ENCODE measurements around the gene JMJD8.

The JMJD8 gene

GRCh38 chr16:709566-710499 lies 25.7 kb upstream of the JMJD8 start:
- no peak overlapping the region for H3K27ac Mint-ChIP-seq
- H3K36me3 Mint-ChIP-seq (ENCODE audit: insufficient read depth), result peaks cover 2% of the 10 kb centered on the region
- peaks cover 28 to 54% of the 10 kb centered on the region in 2 donors for H3K27me3 Mint-ChIP-seq
- no peak overlapping the region for H3K4me3 Mint-ChIP-seq
- no peak for DNase-seq
- H3K9me3 Mint-ChIP-seq, result no peaks in the 10 kb centered on the region
- peaks cover 0 to 9% of the 10 kb centered on the region in 2 donors for H3K4me1 Mint-ChIP-seq (ENCODE audit: low read depth in 2 of 2)
- ATAC-seq (replicated peaks), result no peak

- Mint-ChIP-seq H3K9me3 (no peaks in the 10 kb centered on the region), H3K4me1 (ENCODE audit: low read depth in 2 of 2) (peaks cover 0 to 9% of the 10 kb centered on the region in 2 donors), H3K27me3 (peaks cover 28 to 62% of the 10 kb centered on the region in 2 donors), H3K4me3 (no peak overlapping the region), H3K36me3 (ENCODE audit: insufficient read depth) (peaks cover 6% of the 10 kb centered on the region), H3K27ac (no peak overlapping the region)
- DNase-seq (no peak), ATAC-seq (replicated peaks) (no peak)
Measured at GRCh38 chr16:708959-709358, 24.8 kb upstream of the JMJD8 start.

GRCh38 chr16:708019-708418 lies 23.9 kb upstream of the JMJD8 start:
- no peak for ATAC-seq (replicated peaks)
- peaks cover 6% of the 10 kb centered on the region for H3K36me3 Mint-ChIP-seq (ENCODE audit: insufficient read depth)
- no peak overlapping the region for H3K4me3 Mint-ChIP-seq
- peaks cover 29 to 65% of the 10 kb centered on the region in 2 donors for H3K27me3 Mint-ChIP-seq
- H3K9me3 Mint-ChIP-seq, result no peaks in the 10 kb centered on the region
- no peak for DNase-seq
- H3K4me1 Mint-ChIP-seq (ENCODE audit: low read depth in 2 of 2), result peaks cover 0 to 9% of the 10 kb centered on the region in 2 donors
- H3K27ac Mint-ChIP-seq, result no peak overlapping the region

- no peak for DNase-seq
- no peak overlapping the region for H3K27ac Mint-ChIP-seq
- H3K9me3 Mint-ChIP-seq, result no peaks in the 10 kb centered on the region
- H3K36me3 Mint-ChIP-seq (ENCODE audit: insufficient read depth), result peaks cover 9% of the 10 kb centered on the region
- H3K4me1 Mint-ChIP-seq (ENCODE audit: low read depth in 2 of 2), result peaks cover 0 to 5% of the 10 kb centered on the region in 2 donors
- H3K4me3 Mint-ChIP-seq, result peak overlapping the region in 1 of 2 donors; percentile 27
- no peak for ATAC-seq (replicated peaks)
- H3K27me3 Mint-ChIP-seq, result peaks cover 38 to 75% of the 10 kb centered on the region in 2 donors
Measured at GRCh38 chr16:707062-707538, 23.0 kb upstream of the JMJD8 start.

- DNase-seq (no peak), ATAC-seq (replicated peaks) (no peak)
- peaks cover 0 to 5% of the 10 kb centered on the region in 2 donors for H3K4me1 Mint-ChIP-seq (ENCODE audit: low read depth in 2 of 2)
- peaks cover 9% of the 10 kb centered on the region for H3K36me3 Mint-ChIP-seq (ENCODE audit: insufficient read depth)
- no peak overlapping the region for H3K27ac Mint-ChIP-seq
- H3K4me3 Mint-ChIP-seq, result peak overlapping the region in 1 of 2 donors; percentile 27
- H3K27me3 Mint-ChIP-seq, result peaks cover 42 to 81% of the 10 kb centered on the region in 2 donors
- H3K9me3 Mint-ChIP-seq, result no peaks in the 10 kb centered on the region
Measured at GRCh38 chr16:706189-707061, 22.3 kb upstream of the JMJD8 start.

- peak; percentile 12 for ATAC-seq (replicated peaks)
- DNase-seq, result no peak
- Mint-ChIP-seq H3K36me3 (ENCODE audit: insufficient read depth) (peaks cover 9% of the 10 kb centered on the region), H3K4me1 (ENCODE audit: low read depth in 2 of 2) (peaks cover 0 to 7% of the 10 kb centered on the region in 2 donors), H3K9me3 (no peaks in the 10 kb centered on the region), H3K27ac (no peak within 1 kb of the TSS), H3K4me3 (peak within 1 kb of the TSS in 1 of 2 donors; percentile 27), H3K27me3 (peaks cover 42 to 76% of the 10 kb centered on the region in 2 donors)
Measured at GRCh38 chr16:705431-706188, 21.5 kb upstream of the JMJD8 start, which contains the start of gene FBXL16. FBXL16 (minus strand) TSS chr16:705801; CDS start chr16:697405, 8,396 bp downstream.

GRCh38 chr16:704552-705380 lies 20.6 kb upstream of the JMJD8 start:
- H3K4me3 Mint-ChIP-seq, result no peak overlapping the region
- ATAC-seq (replicated peaks) (no peak), DNase-seq (no peak)
- H3K9me3 Mint-ChIP-seq, result no peaks in the 10 kb centered on the region
- H3K36me3 Mint-ChIP-seq (ENCODE audit: insufficient read depth), result peaks cover 9% of the 10 kb centered on the region
- H3K4me1 Mint-ChIP-seq (ENCODE audit: low read depth in 2 of 2), result peaks cover 0 to 7% of the 10 kb centered on the region in 2 donors
- no peak overlapping the region for H3K27ac Mint-ChIP-seq
- H3K27me3 Mint-ChIP-seq, result peaks cover 42 to 68% of the 10 kb centered on the region in 2 donors

GRCh38 chr16:704047-704446 lies 19.9 kb upstream of the JMJD8 start:
- H3K27me3 Mint-ChIP-seq, result peaks cover 35 to 61% of the 10 kb centered on the region in 2 donors

GRCh38 chr16:703406-703805 lies 19.3 kb upstream of the JMJD8 start:
- ATAC-seq (replicated peaks), result no peak
- Mint-ChIP-seq H3K4me3 (no peak overlapping the region), H3K4me1 (ENCODE audit: low read depth in 2 of 2) (peaks cover 0 to 9% of the 10 kb centered on the region in 2 donors), H3K36me3 (ENCODE audit: insufficient read depth) (peaks cover 9% of the 10 kb centered on the region), H3K9me3 (no peaks in the 10 kb centered on the region), H3K27me3 (peaks cover 29 to 54% of the 10 kb centered on the region in 2 donors), H3K27ac (no peak overlapping the region)
- no peak for DNase-seq

More at GRCh38 chr16:704047-704446, 19.9 kb upstream of the JMJD8 start:
- Mint-ChIP-seq H3K36me3 (ENCODE audit: insufficient read depth) (peaks cover 9% of the 10 kb centered on the region), H3K27ac (no peak overlapping the region), H3K4me1 (ENCODE audit: low read depth in 2 of 2) (peaks cover 0 to 9% of the 10 kb centered on the region in 2 donors), H3K4me3 (no peak overlapping the region), H3K9me3 (no peaks in the 10 kb centered on the region)
- DNase-seq, result no peak
- no peak for ATAC-seq (replicated peaks)

- no peak for DNase-seq
- H3K9me3 Mint-ChIP-seq, result no peaks in the 10 kb centered on the region
- peaks cover 9% of the 10 kb centered on the region for H3K36me3 Mint-ChIP-seq (ENCODE audit: insufficient read depth)
- H3K27me3 Mint-ChIP-seq, result peaks cover 20 to 44% of the 10 kb centered on the region in 2 donors
- peaks cover 0 to 9% of the 10 kb centered on the region in 2 donors for H3K4me1 Mint-ChIP-seq (ENCODE audit: low read depth in 2 of 2)
- H3K4me3 Mint-ChIP-seq, result peak overlapping the region; percentile 15 to 29
- no peak for ATAC-seq (replicated peaks)
- no peak overlapping the region for H3K27ac Mint-ChIP-seq
Measured at GRCh38 chr16:702341-702740, 18.2 kb upstream of the JMJD8 start.

GRCh38 chr16:700684-701584 lies 16.8 kb upstream of the JMJD8 start:
- H3K27ac Mint-ChIP-seq, result peak overlapping the region in 1 of 2 donors; percentile 65
- no peak overlapping the region for H3K4me3 Mint-ChIP-seq
- no peaks in the 10 kb centered on the region for H3K9me3 Mint-ChIP-seq
- ATAC-seq (replicated peaks), result peak; percentile 74
- H3K4me1 Mint-ChIP-seq (ENCODE audit: low read depth in 2 of 2), result peaks cover 0 to 4% of the 10 kb centered on the region in 2 donors
- peaks cover 12% of the 10 kb centered on the region for H3K36me3 Mint-ChIP-seq (ENCODE audit: insufficient read depth)
- H3K27me3 Mint-ChIP-seq, result peaks cover 14 to 31% of the 10 kb centered on the region in 2 donors
- peak; percentile 44 to 58 (median 56) for DNase-seq
